AG09309 (cell line): ENCODE measurements around the gene PRKCZ.

Source experiments
- DNase-seq: peaks from one replicate; pipeline ENCODE4 v3.0.0-alpha.2; 2010; ENCODE audit warnings: low read depth
- H3K4me3 ChIP-seq: 2 replicates; pipeline ENCODE4 v1.5.1; 2011; ENCODE audit warnings: mild to moderate bottlenecking, low read depth, low read length, moderate library complexity; ENCODE audit not compliant: control insufficient read depth
- TF ChIP-seq, protein P1 (sequence below): IDR thresholded peaks from 2 replicates; pipeline ENCODE4 v1.5.1; 2011; ENCODE audit warnings: mild to moderate bottlenecking, low read depth, low read length, inconsistent platforms; ENCODE audit not compliant: insufficient read depth, control insufficient read depth; ENCODE audit errors: missing control alignments

Gene PRKCZ

GRCh38 chr1:2076826-2077225, 26.6 kb downstream of the PRKCZ start:
- H3K4me3 ChIP-seq = no peak overlapping the region
- TF ChIP-seq, protein P1, sequence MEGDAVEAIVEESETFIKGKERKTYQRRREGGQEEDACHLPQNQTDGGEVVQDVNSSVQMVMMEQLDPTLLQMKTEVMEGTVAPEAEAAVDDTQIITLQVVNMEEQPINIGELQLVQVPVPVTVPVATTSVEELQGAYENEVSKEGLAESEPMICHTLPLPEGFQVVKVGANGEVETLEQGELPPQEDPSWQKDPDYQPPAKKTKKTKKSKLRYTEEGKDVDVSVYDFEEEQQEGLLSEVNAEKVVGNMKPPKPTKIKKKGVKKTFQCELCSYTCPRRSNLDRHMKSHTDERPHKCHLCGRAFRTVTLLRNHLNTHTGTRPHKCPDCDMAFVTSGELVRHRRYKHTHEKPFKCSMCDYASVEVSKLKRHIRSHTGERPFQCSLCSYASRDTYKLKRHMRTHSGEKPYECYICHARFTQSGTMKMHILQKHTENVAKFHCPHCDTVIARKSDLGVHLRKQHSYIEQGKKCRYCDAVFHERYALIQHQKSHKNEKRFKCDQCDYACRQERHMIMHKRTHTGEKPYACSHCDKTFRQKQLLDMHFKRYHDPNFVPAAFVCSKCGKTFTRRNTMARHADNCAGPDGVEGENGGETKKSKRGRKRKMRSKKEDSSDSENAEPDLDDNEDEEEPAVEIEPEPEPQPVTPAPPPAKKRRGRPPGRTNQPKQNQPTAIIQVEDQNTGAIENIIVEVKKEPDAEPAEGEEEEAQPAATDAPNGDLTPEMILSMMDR = no peak
- no peak for DNase-seq

- no peak overlapping the region for H3K4me3 ChIP-seq
- TF ChIP-seq, protein P1 = no peak
- DNase-seq = no peak
Measured at GRCh38 chr1:2078170-2078569, 28.0 kb downstream of the PRKCZ start.

DNA sequence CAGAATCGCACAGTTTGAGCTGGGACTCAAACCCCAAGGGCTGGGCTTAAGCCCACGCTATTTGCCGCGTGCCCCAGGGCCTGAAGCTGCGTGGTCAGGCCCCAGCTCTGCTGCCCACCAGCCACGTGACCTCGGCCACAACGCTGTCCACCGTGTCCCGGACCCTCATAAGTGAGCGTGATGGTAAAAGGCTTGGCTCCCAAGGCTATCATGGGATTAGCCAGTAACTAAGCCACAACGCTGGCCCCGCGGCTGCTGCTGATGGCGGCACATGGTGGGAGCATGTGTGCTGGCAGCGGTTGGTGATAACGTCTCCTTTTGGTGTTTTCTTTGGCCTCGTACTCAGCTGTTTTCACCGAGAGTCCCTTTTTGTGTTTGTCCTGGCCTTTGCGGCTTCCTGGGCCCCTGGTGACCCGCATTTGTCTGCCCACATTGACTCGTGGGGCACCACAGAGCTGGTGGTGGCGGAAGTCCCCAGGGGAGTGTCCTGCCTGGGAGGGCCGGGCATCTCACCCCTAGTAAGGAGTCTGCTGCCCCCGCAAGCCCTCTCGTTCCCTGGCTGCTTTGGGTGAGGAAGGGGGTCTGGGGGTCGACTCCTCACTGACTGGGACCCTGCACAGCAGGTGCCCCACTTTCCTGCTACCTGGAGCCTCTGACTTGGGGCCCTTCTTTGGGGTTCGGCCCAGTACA, 29.3 kb downstream of the PRKCZ start:
- no peak for DNase-seq
- no peak overlapping the region for H3K4me3 ChIP-seq
- TF ChIP-seq, protein P1 = no peak

GRCh38 chr1:2080140-2080539, 29.9 kb downstream of the PRKCZ start:
- no peak overlapping the region for H3K4me3 ChIP-seq
- TF ChIP-seq, protein P1 = no peak
- no peak for DNase-seq

GRCh38 chr1:2080884-2081283, 30.7 kb downstream of the PRKCZ start:
- no peak for DNase-seq
- TF ChIP-seq, protein P1 = no peak
- no peak overlapping the region for H3K4me3 ChIP-seq

GRCh38 chr1:2081326-2081885, 31.2 kb downstream of the PRKCZ start:
- no peak overlapping the region for H3K4me3 ChIP-seq
- TF ChIP-seq, protein P1 = no peak
- DNase-seq = no peak

DNA sequence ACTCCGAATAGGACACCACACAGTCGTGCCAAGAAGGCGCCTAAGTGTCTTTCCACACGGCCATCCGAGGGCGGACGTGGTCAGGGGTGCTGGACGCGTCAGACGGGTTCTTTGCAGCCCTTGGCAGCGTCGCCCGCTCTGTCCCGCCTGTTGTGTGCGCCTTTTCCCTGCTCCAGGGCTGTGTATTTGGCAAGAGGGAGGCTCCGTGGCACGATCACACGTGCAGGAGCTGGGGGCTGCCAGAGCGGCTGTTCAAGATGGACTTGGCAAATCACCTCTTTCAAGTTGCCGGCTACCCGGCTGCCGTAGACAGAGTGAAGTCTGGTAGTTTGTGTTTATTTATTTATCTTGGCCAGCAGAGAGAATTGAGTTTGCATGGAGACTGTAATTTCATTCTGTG, 31.9 kb downstream of the PRKCZ start:
- DNase-seq = no peak
- no peak overlapping the region for H3K4me3 ChIP-seq
- TF ChIP-seq, protein P1 = no peak
